GM21390 (cell line): Measurements from ENCODE around the gene NF2.

Experiments used
- ATAC-seq: cut with Tn5 transposase; IDR thresholded peaks from one replicate; pipeline ENCODE4 v1.9.1; 2021; ENCODE audit not compliant: unreplicated experiment

The NF2 gene

DNA sequence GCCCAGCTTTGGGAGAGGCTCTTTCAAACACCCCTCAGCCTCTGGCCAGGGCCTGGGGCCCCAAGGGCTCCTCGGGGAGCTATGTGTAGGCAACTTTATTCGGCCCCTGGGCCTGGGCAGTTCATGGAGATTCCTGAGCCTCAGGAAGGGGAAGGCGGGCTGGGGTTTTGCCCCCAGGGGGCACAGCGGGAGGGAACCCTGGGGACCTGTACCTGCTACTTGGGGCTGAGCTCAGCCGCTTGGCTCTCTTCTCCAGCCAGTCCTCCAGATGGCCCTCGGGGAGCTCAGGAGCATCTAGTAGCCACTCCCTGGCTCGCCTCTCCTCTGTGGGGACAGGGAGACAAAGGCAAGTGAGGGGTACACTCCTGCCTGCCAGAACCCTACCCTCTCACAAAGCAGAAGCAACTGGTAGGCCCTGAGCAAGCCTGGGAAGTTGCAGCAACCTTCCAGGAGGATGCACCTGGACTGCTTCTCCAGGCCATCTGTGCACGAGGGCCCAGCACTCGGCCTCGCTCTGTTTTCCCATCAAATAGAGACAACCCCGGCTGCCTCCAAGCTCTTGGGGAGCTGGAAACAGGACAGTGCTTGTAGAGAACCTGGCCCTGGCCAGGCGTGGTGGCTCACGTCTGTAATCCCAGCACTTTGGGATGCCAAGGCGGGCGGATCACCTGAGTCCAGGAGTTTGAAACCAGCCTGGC lies 134.8 kb downstream of the NF2 start:
- no peak for ATAC-seq

DNA sequence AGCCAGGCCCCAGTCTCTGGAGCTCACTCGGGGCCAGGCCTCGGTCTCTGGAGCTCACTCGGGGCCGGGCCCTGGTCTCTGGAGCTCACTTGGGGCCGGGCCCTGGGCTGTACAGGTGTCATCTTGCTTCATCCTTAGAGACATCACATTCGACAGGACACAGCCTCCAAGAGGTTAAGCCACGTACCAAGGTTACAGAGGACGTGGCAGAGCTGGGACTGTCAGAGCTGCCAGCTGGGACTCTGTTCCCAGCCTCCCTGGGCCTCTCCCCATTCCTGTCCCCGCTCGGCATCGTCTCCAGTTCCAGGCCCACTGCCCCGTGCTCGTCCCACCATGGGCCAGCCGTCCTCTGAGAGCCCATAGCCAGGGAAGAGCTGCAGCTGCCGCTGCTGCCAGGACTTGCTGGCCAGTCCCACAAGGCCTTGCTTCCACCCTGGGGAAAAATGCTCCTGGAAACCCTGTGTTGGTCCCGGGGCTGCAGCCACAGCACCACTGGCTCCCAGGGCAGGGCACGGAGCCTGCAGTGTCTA lies 136.0 kb downstream of the NF2 start:
- no peak for ATAC-seq

DNA sequence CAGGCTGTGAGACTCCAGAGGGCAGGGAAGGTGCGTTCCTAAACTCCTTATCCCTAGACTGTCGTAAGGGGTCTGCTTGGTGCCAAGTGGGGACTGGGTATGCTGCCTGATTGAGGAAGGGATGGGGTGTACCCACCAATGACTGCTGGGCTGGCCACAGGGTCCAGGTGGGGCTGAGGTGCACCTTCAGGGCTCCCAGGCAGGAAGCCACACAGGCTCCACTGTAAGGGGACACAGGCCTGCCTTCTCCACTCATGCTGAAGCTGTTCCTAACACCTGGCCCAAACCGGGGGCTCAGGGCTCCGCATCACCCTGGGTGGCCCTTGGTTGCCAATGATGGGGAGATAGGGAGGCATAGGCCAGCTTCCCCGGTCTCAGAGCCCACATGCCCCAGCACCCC lies 136.8 kb downstream of the NF2 start:
- ATAC-seq = no peak

DNA sequence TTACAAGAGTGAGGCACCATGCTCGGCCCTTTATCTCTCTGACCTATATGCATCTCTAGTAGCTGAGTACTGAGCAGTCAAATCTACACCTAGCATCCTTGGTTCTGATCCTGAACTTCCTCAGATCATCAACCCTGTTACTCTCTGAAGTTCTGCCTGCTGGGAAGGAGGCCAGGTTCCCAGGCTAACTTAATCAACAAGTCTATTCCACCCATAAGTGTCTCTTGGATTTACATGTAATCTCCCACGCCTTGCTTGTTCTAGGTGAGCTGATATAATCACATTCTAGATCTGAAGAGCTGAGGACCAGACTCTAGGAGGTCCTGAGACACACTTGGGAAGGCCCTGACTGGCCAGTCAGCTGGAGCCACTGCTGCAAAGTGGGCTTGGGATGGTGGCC lies 138.5 kb downstream of the NF2 start:
- ATAC-seq = no peak

DNA sequence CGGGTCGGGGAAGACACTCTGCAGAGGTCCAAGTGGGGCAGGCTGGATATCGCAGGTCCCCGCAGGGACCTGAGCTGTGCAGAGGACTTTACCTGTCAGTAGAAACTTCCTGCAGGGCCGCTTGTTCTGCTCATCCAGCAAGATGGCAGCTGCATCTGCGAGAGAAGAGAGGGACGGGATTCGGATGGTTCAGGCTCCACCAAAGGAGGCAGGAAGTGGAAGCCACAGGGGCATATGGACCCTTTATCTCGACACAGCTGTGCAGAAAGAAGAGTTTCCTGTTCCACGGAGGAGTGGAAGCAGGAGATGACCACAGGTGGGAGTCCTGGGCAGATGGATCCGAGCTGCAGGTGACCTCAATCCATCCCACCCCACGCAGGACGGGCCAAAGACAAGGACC lies 138.9 kb downstream of the NF2 start:
- no peak for ATAC-seq

DNA sequence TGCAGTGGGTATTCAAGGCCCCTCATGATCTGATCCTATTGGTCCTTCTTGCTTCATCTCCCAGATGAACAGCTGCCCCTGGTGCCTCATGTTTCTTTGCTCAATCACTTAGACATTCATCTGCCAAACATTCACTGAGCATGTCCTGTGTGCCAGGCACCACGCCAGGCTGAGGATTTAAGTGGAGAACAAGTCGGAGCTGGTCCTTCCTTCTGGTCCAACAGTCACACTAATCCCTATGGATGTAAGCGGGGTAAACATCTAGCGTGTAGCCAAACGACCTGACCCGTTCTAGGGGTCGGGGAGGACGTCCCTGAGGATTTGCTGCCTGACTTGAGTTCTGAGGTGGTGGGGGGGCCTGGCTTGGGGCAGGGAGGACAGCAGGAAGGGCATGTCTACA lies 141.5 kb downstream of the NF2 start:
- no peak for ATAC-seq

DNA sequence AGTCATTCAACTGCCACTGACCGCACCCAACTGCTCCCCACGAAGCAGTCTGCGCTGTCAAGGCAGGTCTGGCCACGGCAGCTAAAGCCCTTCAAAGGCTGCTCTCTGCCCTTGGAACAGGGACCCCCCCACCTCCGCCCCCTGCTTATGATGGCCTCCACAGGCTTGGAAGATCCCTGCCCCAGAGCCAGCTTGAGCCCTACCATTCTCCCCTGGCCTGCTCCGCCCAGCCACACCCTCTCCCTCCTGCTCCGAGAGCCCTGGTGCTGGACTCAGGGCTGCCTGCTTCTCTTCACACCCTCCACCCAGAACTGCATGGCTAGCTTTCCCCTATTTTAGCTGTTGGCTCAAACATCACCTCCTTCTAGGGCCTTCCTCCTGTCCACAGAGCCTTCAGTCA lies 144.4 kb downstream of the NF2 start:
- ATAC-seq = no peak
